Left ventricle myocardium superior (tissue), 1 donor: ENCODE data around the gene CLCA1. TPM values are rescaled to one million over a fixed set of nuclear protein-coding genes. Genes with fewer than 3 reads are reported as not detected.

Source experiments
- ATAC-seq: fragments of 200-7000 bp; cut with Tn5 transposase; one replicate; pipeline ENCODE4 v1.9.1; 2020; ENCODE audit warnings: mild to moderate bottlenecking, moderate library complexity
- DNase-seq: peaks from one replicate; pipeline ENCODE4 v3.0.0-alpha.2; 2020
- intact Hi-C: fragments of 100-400 bp; cut with micrococcal nuclease; formaldehyde crosslinking; loops from one replicate; pipeline ENCODE4 v1.11.0; 2022
- total RNA-seq: library from RNA; stranded (reverse); fragmentation: NEBNext Ultra II Directional; extraction: Animal tissue kit (Norgen Biotek cat#: 25700); gene quantifications from one replicate; pipeline ENCODE4 v1.2.1, GENCODE V29; 2021
- donor health status: DM: no; HTN: yes; CAD: no; lungs with severe emphysema.

CLCA1 gene
- total RNA-seq, 1 donor from 2014 or later = not detected

DNA sequence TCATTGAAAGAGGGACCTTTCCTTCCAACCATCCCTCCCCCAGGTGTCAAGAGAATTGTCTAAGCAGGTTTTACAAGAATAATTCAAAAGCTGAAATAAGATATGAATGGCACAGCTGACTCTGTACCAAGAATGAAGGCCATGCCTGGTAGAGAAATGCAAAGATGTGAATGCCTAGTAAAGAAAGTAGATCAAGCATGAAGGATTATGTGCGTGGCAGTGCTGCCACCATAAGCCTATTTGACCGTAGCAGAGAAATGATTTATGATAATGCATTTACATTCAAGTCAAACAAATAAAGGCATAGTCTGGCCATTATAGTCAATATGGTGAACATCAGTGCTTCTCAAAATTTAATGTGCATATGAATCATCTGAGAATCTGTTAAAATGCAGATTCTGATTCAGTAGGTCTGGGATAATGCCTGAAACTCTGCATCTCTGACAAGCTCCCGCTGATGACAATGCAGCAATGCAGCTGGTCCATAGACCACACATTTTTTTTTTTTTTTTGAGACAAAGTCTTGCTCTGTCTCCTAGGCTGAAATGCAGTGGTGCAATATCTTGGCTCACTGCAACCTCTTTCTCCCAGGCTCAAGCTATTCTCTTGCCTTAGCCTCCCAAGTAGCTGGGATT is 61.6 kb downstream of the CLCA1 start:
- no peak for DNase-seq
- no peak for ATAC-seq
- intact Hi-C loops = no loop called here

DNA sequence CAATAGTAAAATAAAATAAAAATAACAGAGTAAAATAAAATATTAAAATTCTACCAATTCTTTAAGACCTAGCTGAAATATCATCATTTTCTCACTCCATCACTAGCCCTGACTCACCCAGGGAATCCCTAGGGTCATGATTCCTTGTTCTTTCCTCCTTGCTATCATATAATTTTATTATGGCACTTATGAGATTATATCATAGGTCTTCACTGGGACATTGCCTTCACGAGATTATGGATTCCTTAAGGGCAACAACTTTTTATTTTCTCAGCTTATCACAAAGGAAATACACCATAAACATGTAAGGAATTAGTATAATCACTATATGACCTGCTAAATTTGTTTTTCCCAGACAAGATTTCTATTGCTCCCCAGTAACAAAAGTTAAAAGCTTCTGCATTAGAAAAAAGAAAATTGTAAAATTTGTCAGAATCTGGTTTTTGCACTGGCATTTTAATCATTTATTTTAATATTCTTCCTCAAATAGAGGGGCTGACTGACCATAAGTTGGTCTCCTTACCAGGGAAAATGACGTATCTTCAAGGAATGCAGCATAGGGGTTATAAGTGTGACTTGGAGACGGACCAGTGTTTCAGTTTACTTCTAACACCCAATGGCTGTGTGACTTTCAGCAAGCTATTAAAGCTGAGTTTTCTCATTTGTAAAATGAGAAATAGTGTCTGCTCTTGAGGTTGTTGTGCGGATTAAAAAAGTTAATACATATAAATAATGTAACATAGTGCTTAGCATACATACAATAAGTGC is 69.4 kb downstream of the CLCA1 start:
- ATAC-seq (no peak), DNase-seq (no peak)
- intact Hi-C loops = no loop called here

DNA sequence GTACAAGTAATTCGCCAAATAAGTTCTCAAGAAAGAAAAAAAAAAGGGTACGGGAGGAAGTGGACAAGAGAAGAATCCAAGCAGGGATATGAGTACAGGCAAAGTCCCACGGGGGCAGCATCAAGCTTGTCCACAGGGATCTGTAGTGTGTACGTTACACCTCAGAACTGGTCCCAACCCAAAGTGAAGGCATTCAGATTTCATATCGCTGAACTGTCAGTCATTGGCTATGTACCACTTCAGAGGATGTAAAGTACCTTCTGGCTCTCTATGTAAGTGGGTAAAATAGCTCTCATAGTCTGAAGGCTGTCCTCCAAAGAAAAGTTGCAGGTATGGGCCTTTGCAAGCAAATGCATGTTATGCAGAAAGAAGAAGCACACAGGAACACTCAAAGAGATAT is 70.0 kb downstream of the CLCA1 start:
- intact Hi-C loops = no loop called here
- ATAC-seq = peak; percentile 18

GRCh38 chr1:86541859-86542258 is 73.1 kb downstream of the CLCA1 start:
- intact Hi-C loops = no loop called here
- no peak for ATAC-seq

More for the DNA sequence above, 70.0 kb downstream of the CLCA1 start:
- no peak for DNase-seq

DNA sequence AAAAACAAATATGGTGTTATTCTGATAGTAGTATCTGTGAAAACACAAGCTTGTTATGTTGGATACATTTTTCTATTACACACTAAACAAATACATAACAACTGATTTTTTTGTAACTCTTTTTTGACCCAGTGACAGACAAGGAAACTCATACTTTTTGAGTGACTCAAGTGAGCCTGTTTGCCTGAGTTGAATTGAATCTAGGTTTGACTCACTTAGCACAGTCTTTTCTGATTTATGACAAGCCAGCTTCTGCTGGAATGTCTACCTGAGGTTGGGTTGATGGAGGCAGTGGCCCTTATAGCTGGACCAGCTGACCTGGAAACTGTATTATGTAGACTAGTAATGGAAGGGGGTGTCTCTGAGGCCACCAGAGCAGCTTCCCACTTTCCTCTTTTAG is 73.9 kb downstream of the CLCA1 start:
- ATAC-seq (no peak), DNase-seq (no peak)
- intact Hi-C loops = no loop called here

More at GRCh38 chr1:86541859-86542258, 73.1 kb downstream of the CLCA1 start:
- DNase-seq = no peak

DNA sequence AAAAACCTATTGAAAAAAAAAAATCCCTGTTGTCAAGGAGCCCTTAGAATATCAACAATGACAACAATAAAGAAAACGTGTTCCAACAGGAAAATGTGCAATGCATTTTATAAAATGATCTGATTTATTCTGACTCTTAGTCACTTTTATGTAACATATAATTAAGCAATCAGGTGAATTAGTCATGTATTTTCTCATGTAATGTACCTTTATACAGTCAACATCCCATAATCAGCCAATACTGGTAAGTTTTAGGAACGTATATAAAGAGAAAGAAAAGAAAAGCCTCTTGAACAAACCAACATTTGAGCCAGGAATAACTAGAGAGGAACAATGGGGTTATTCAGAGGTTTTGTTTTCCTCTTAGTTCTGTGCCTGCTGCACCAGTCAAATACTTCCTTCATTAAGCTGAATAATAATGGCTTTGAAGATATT is 78.1 kb downstream of the CLCA1 start, which contains the start of gene CLCA4:
TSS of gene CLCA4 (plus strand) at position 292 of the 435 bp plus-strand sequence. CDS start at position 334, 42 bp downstream.
- ATAC-seq = no peak
- no peak for DNase-seq
- intact Hi-C loops = no loop called here

- DNase-seq = no peak
- intact Hi-C loops = no loop called here
- ATAC-seq = no peak
These were observed 80.1 kb downstream of the CLCA1 start for GRCh38 chr1:86548839-86549238.

Other genes with a start within 250 kb of the CLCA1 start
- gene ODF2L, start 72.6 kb upstream of the CLCA1 start, total RNA-seq = 7.6 TPM
- gene CLCA2, start 44.8 kb upstream of the CLCA1 start, total RNA-seq = not detected
- gene CLCA4, start 78.2 kb downstream of the CLCA1 start, total RNA-seq = not detected
- gene SH3GLB1, start 235.6 kb downstream of the CLCA1 start, total RNA-seq = 122 TPM